HG03095 (cell line): Measurements from ENCODE around the gene EPN2.

Source experiments
- ATAC-seq: cut with Tn5 transposase; IDR thresholded peaks from one replicate; pipeline ENCODE4 v1.9.1; 2021; ENCODE audit warnings: moderate library complexity; ENCODE audit not compliant: unreplicated experiment

EPN2 gene

DNA sequence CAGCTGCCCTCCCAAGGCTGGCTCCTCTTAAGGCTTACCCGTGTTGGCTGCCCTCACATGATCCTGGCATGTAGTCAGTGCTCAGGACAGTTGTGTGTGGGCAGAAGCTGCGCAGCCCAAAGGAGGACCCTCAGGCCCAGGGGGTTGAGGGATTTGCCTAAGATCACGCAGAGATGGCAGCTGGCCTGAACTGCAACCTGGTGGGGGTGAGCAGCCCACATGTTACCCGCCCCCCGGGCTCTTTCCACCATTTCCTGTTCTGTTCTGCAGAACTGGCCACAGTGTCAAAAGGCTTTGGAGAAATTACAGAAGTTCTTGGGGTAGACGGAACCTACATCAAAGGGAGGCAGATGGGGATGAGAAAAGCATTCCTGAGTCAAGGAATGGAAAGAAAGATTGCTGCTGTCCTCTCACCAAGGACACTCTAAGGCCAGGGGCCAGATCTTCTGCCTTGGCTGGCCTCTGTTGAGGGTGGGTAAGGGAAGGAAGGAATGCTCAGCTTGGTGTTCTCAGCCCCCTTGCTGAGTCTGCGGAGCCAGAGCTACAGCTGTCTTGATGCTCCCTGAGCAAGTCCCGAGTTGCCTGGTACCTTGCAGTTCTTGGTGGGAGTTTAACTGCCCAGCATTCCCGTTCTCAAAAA is 53.0 kb downstream of the EPN2 start:
- no peak for ATAC-seq

DNA sequence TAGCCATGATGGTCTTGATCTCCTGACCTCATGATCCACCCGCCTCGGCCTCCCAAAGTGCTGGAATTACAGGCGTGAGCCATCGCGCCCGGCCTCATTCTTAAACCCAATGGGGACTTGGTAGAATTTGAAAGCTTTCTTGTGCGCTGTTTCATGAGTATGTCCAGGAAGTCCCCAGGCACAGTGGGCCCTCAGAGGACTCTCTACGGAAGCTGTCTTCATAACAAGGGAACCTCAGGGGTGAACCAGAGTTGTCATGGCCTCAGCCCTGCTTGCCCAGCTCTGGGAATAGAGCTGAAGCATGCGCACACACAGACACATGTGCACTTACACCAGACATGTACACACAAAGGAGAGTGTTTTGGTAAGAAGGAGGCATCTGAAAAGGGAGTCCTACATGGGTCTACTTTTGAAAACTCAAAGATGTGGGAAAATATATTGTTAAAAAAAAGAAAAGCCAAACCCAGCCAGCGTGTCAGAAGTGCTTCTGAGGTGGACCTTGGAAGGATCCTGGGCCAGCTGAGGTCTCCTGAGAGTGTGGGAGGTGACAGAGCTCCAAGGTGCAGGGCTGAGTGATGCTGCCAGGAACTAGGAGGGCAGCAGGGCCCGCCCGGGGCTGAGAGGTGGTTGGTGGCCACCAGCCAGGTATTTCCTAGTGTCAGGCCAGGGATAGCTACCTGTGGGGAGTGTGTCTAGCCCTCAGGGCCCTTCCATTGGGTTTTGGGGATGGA is 54.6 kb downstream of the EPN2 start:
- ATAC-seq: no peak

DNA sequence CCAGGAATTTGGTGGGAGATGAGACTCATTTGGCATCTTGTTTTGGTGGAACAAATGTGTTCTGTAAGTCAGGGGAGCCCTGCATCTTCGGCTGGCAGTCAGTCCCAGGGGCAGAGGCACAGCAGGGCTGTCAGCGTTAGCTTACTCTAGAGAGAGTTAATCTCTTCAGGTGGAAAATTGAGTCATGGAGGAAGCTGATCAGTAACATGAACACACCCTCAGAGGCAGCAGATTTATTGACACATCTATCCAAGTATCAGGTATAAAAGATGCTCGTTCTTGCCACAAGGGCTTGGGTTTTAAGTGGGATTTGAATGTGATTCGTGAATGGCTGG is 55.2 kb downstream of the EPN2 start:
- no peak for ATAC-seq

DNA sequence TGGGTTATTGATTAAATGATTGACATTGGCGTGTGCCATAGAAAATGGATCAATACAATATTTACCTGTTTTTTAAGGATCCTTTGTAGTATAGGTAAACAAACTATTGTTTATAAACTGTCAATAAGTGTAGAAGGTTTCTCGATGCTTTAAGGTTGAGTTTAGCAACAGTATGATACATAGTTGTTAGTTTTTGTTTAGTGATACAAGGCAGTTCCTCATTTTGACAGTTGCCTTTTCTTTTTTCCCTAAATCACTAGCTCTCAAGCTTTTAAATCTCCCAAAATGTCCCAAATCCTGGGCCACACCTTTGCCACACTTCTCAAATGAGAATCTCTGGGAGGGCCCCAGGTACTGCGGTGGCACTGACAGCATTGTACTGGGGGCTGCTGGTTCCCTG is 57.3 kb downstream of the EPN2 start:
- ATAC-seq: no peak

DNA sequence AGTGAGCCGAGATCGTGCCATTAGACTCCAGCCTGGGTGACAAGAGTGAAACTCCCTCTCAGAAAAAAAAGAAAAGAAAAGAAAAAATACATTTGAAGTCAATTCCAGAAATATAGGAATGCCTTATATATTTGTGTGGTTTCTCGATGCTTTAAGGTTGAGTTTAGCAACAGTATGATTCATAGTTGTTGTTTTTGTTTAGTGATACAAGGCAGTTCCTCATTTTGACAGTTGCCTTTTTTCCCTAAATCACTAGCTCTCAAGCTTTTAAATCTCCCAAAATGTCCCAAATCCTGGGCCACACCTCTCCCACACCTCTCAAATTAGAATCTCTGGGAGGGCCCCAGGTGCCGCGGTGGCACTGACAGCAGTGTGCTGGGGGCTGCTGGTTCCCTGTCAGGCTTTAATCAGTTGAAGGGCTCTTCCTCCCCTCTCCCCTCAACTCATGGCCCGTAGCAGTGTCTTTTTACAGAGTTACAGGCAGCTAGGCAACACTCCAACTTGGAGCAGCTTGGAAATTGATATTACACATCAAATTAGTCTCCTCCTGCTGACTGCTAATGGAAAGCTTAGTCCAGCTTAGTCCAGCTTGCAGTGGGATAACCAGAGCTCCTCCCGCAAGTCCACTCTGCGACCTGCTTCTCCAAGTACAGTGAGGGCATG is 58.4 kb downstream of the EPN2 start:
- no peak for ATAC-seq

DNA sequence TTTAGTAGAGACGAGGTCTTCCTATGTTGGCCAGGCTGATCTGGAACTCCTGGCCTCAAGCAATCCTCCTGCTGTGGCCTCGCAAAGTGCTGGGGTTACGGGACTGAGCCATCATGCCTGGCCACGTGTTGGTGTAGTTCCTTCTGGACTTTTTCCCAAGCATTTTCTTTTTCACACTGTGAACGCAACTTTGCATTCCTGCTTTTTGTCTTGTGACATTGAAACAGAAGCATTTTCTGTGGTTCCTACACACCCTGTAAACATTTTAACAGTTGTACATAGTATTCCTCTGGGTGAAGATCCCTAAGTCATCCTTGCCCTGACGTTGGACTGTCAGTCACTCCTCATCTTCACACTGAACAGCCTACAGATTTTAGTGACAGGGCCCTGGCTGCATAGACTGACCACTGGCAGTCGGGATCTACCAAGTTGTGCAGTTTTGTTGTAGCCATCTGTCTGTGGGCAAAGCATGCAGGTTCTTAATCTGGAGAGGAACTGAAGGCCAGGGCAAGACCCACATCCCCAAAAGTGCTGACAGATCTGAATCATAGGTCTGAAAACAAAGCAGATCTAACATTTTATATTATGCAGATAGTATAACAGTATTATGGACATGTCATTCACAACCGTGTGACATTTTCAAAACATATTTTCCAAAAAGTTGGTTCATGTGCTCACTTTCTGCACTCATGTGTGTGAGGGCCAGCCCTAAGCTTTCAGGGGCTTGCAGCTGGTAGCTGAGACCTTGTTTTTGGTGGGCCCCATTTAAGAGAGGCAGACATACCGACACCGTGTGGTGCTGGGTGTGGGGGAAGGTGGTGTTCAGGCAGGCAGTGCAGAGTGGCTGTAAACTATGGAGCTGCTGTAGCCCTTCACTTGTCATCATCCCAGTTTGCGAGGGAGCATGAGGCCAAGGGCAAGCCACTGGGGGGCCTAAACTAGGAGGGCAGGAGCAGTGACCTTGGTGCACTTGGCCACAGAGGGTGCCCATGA is 59.9 kb downstream of the EPN2 start:
- ATAC-seq: no peak

DNA sequence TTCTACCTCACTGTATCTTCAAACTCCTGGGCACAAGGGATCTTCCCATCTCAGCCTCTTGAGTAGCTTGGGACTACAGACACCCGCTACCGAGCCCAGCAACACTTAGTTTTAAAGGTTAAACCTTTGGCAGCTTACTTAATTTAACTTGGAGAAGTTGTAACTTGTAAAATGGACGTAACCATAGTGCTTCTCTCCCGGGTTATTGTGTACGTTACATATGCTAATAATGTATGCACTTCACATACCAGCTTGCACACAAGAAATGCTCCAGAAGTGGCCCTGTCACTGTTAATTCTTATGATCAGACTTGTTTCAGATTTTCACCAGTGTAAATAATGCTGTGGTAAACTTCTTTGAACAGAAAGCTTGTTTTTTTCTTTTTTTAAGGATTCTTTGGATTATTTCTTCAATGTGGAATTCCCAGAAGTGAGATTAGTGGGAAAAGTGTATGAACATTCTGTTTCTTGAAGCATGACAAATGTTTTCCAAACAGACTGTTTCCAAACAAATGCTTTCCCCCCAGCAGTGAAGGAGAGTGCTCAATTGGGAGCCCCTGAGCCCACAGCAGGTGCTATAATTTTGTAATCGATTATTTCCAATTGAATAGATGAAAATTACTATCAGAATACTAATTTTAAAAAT is 61.5 kb downstream of the EPN2 start:
- no peak for ATAC-seq

DNA sequence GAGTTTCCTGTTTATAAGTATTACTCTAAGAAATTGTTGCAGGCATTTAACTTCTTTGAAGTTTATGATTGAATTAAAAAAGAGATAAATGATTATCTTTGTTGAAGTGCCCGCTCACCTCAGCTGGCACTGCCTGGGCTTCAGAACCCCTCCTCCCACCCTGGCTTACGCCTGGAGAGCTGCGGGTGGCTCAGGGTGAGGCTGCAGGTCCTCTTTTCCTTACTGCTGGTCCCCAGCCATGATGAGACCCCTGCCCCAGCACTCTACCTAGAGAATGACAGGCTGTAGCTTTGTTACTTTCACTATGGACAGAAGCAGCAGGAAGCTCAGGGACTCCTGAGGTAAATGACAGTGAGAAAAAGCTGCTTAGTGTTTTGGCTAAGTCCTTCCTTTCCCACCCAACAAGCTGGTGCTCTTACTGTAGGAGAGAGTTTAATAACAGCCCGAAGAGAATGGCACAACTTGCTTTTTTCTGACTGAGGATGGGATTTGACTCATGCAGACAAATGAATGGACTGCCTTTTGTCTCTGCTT is 62.1 kb downstream of the EPN2 start:
- no peak for ATAC-seq

DNA sequence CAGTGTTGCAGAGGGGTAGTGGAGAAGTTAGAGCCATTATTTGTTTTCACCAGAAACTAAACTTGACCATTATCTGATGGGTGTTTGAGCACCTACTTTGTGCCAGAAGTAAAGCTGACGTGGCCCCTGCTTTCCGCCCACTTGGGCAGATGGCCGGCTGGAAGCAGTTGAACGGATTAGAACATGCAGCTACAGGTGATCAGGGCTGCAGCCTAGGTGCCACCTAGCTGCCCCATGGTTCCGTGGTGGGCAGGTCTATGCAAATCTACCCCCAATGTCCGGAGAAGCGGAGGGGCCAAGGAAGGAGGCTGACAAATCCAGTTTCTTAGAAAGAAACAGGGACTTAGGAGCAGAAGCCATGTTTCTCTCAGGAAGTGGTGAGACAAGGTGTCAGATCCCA is 62.7 kb downstream of the EPN2 start:
- no peak for ATAC-seq

DNA sequence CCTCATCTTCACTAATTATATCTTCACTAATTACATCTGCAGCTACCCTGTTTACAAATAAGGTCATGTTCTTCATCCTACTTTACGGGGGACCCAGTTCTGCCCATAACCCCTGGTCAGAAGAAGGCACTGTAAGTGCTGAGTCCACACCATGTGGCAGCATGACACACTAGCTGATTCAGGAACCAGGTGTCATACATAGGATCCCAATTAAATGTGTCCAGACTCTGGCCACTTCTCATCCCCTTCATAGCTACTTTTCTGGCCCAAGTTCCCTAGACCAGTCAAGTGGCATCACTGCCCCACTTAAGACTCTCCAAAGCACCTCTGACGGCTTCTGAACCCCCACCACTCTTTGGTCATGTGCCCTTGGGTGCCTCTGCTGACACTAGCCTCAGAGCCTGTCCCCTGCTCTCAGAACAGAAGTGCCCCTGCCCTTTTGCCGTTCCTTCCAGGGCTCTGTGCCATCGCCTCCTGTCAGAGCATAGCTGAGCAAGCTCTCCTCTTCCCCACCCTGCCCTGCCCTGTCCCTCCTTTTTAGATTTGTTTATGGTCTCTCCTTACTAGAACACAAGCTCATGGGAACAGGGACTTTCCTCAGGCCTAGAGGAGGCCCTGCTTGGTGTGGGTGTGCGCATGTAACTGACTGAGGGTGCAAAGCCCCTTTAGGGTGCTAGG is 64.2 kb downstream of the EPN2 start:
- no peak for ATAC-seq

DNA sequence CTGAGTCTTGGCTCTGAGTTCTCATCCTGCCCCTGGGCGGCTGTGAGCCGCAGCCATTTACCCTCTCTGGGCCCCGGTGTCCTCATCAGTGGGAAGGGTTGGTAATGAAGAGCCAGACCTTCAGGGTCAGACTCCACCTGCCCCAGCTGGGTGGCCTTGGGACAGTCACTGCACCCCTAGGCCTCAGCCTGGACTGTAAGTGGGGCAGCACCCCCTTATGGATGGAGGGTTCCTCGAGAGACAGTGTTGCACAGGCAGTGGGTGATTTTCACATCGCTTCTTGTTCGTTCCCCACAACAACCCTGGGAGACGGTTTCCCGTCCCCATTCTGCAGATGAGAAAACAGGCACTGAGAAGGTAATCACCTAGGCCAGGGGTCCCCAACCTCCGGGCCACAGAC is 64.8 kb downstream of the EPN2 start:
- ATAC-seq: no peak

DNA sequence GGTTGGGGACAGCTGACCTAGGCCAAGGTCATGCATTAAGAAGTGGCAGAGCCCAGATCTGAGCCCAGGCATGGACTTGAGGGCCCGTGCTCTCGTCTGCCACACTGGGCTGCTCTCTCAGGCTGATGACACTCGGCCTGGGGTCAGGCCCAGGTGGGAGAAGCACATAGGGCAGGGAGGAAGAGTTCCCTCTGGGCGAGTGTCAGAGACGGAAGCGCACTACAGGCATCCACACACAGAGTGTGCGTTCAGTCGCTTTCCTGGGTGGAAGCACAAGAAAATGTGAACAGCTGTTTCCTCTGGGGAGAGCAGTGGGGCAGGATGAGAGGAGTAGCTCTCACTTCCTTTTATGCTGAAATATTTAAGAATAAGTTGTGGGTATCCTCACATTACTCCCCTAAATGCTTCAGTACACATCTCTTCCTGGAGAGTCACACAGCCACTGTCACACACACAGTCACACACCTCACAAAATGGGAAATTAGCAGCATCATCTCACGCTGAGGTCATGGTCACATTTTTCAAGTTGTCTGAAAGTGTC is 65.7 kb downstream of the EPN2 start:
- ATAC-seq: no peak

DNA sequence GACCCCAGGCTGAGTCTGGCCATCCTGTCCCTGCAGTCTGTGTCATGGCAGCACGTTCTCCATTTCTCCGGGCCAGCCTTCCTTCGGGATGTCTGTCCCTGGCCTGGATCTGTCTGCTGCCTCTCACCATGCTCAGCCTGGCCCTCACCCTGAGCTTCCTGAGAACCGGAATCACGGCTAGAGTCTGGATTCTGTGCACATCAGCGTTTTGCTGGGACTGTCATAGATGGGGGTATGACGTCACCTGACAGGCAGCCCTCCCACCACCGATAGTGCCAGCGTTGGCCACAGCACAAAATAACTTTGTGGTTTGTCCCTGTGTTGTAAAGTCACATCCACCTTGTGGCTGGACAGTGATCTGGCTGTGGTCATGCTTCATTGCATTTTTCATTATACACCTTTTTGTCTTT is 66.2 kb downstream of the EPN2 start:
- ATAC-seq: no peak

DNA sequence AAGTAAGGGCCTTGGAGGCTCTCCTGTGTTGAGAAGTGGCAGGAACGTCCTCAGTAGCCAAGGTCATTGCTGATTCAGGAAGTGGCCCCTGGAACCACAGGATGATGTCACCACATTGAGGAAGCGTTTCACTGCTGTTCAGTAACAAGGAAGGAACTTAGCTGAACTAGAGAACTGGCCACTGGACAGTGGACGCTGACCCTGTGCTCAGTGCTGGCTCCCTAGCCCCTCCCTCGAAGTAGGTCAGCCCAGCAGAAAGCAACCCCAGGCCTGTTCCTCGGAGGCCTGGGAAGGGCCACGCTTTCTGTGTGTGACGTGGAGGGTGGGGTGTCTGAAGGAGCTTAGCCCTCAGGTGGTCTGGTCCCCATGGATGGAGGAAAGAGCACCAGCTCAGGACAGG is 67.0 kb downstream of the EPN2 start:
- no peak for ATAC-seq

DNA sequence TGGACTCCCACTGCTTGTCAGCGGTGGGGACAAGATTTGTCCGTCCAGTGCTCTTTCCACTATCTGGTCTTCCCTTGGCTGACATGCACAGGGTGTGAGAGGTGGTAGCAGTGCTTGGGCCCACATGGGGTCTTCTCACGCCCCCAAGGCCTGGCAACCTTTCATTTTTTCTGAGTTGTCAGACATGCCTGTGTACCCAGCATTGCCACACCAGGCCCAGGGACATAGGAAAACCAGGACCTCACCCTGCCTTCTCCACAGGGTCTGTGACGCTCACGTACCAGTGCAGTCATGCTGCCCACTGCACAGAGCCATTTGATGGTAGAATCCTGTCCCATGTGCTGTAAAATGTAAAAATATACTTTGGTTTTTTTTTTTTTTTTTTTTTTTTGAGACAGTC is 67.6 kb downstream of the EPN2 start:
- no peak for ATAC-seq

DNA sequence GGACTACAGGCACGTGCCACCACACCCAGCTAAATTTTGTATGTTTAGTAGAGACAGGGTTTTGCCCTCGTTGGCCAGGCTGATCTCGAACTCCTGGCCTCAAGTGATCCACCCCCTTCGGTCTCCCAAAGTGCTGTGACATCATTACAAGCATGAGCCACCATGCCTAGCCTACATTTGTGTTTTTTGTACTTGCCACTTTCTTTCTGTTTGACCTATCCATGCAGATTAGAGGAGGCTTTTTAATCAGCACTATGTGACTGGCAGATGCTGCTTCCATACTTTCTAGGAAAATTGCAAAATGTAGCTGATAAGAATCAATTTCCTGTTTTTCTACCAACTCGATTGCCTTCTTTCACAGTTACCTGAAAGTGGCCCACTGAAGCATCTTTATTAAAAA is 68.1 kb downstream of the EPN2 start:
- ATAC-seq: no peak

DNA sequence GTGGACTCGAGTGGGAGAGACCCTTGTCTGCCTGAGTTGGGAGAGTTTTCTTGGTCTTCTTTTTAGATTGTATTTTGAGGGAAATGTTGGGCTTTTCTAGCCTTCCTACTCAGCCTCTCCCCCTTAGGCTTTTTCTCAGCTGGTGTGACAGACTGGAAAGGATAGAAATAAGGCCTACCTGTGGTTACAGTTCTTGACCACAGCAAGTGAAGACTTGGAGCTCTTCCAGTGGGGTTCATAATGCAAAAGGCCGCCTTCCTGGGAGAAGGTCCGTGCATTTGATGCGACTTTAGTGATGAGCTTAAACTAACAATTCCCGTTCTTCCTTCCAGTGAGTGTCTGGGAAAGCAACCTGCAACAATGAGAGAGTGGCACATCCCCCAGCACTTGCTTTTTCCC is 68.6 kb downstream of the EPN2 start:
- no peak for ATAC-seq

DNA sequence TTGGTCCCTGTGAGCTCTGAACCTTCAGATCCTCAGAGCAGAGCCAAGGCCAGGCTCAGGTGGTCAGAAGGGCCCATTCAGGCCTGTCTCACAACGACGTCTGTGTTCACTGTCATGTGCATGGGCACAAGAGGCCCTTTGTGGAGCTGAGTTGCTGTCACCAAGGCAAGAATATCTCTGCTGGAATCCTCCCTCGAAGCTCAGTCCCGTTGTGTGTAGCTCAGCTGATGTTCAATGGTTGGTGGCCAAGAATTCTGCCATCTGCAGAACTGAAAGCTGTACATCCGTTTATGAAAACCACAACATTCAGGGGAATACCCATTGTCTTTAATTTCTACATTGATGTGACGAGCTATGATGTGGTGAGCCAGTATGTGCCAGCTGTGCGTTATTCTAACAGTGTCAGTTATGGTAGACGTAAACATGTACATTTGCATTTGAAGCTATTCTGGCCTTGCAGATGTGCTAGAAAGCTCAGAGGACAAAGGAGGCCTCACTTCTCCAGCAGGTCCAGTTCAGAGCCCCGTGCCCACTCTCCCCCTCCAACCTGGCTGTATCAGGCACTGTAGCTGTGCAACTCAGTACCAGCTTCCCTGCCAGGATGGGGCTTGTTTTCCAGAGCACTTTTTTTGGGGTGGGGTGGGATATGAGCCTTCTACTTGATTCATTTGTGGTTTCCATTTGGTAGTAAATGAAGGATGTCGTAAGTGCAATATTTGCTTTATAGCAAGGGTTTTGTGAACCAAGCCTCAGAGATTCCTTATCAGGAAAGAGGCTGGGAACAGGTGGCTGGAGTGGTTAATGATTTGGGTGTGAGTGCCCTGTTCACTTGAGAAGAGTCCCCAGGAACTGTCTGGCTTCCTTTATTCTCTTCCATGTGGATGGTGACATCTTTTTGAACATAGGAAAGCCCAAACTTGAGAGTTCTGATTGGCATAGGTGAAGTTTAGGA is 69.3 kb downstream of the EPN2 start:
- peak; percentile 73 for ATAC-seq

DNA sequence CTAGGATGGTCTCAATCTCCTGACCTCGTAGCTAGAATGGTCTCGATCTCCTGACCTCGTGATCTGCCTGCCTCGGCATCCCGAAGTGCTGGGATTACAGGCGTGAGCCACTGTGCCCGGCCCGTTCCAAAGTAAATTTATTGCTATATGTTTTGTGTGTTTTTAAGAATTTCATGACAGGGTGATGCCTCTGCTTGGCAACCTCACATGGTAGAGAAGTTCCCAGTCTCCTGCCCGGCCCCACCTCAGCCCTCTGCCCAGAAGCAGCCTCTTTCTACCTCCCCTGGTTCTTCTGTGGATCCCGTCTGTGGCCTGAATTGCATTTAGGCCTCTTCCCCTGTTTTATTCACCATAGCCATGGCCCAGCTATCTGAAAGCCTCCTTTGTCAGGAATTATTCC is 70.4 kb downstream of the EPN2 start:
- ATAC-seq: no peak
